GM12878 (cell line): ENCODE measurements around the gene SLC25A26. TPM values are rescaled to one million over a fixed set of nuclear protein-coding genes. Genes with fewer than 3 reads are reported as not detected.

Experiments used
- ATAC-seq: fragments of 200-7000 bp; cut with Tn5 transposase; 3 replicates; pipeline ENCODE4 v1.9.1; 2020; ENCODE audit warnings: mild to moderate bottlenecking, moderate library complexity
- BruUV-seq: library from RNA; stranded (reverse); fragments of 400-500 nt; replicated peaks from 2 replicates; lab custom pipeline; 2021; lab: Mats Ljungman, UMichigan
- CTCF ChIA-PET: fragments of 300-600 bp; sonication (Branson Sonifier 250); formaldehyde crosslinking; extraction: SDS; loops from one replicate; lab custom pipeline; 2021; ENCODE audit warnings: inconsistent platforms; lab: Yijun Ruan, JAX
- POLR2A ChIA-PET: fragments of 350-600 bp; formaldehyde crosslinking; extraction: SDS; loops from one replicate; lab custom pipeline; 2021; ENCODE audit warnings: inconsistent platforms; lab: Charles Lee
- RAD21 ChIA-PET: fragments of 300-600 bp; sonication (Branson Sonifier 250); formaldehyde crosslinking; loops from one replicate; lab custom pipeline; 2023; ENCODE audit warnings: antibody characterized with exemption; ENCODE audit not compliant: unreplicated experiment; lab: Charles Lee
- SMC1A ChIA-PET: fragments of 300-600 bp; sonication (Branson Sonifier 250); formaldehyde crosslinking; loops from one replicate; lab custom pipeline; 2023; ENCODE audit not compliant: unreplicated experiment, uncharacterized antibody; lab: Charles Lee
- DNase-seq: peaks from one replicate; pipeline ENCODE4 v3.0.0-alpha.2; 2011; ENCODE audit warnings: low read depth, low spot score
- FAIRE-seq: peaks from 3 replicates; lab custom pipeline; 2011; peaks lifted over from hg19 to GRCh38; lab: Jason Lieb, UNC
- H2AFZ ChIP-seq: 2 replicates; pipeline ENCODE4 v1.6.0; 2011; ENCODE audit warnings: low read depth, low read length, control low read depth; ENCODE audit not compliant: control insufficient read depth
- H3K27ac ChIP-seq: 2 replicates; pipeline ENCODE4 v1.5.1; 2011; ENCODE audit warnings: control low read depth; ENCODE audit not compliant: control insufficient read depth, insufficient read depth
- H3K27me3 ChIP-seq, 2 experiments: replicated peaks in 1 of 2; 2 replicates each; pipeline versions ENCODE4 v1.6.0 to v1.6.1; 2011; ENCODE audit warnings: low read length in 1 of 2; ENCODE audit not compliant: control insufficient read depth in 2 of 2, insufficient read depth in 2 of 2
- H3K36me3 ChIP-seq, 2 experiments: 2 replicates each; pipeline ENCODE4 v1.5.1; 2011; ENCODE audit warnings: low read length in 1 of 2; ENCODE audit not compliant: control insufficient read depth in 2 of 2, insufficient read depth in 2 of 2
- H3K4me1 ChIP-seq: 2 replicates; pipeline ENCODE4 v1.6.1; 2011; ENCODE audit warnings: mild to moderate bottlenecking, low read length, moderate library complexity, mixed read lengths; ENCODE audit not compliant: control insufficient read depth, insufficient read depth
- H3K4me2 ChIP-seq: 2 replicates; pipeline ENCODE4 v1.6.0; 2011; ENCODE audit warnings: control low read depth; ENCODE audit not compliant: control insufficient read depth, insufficient read depth
- H3K4me3 ChIP-seq: fragments of 200-600 bp; sonication (generic); 2 replicates; pipeline ENCODE4 v1.5.1; 2016
- H3K79me2 ChIP-seq: 2 replicates; pipeline ENCODE4 v1.6.0; 2011; ENCODE audit warnings: low read length; ENCODE audit not compliant: control insufficient read depth, insufficient read depth
- H3K9ac ChIP-seq: 2 replicates; pipeline ENCODE4 v1.8.0; 2011; ENCODE audit warnings: low read length, control low read depth, mixed read lengths; ENCODE audit not compliant: control insufficient read depth, insufficient read depth
- H3K9me3 ChIP-seq: replicated peaks from 3 replicates; pipeline ENCODE4 v1.5.1; 2011; ENCODE audit warnings: mild to moderate bottlenecking, low read length; ENCODE audit not compliant: control insufficient read depth, insufficient read depth
- H4K20me1 ChIP-seq: 2 replicates; pipeline ENCODE4 v1.6.0; 2011; ENCODE audit not compliant: control insufficient read depth, insufficient read depth
- EED ChIP-seq: sonication (generic); IDR thresholded peaks from 2 replicates; pipeline ENCODE4 v1.6.1; 2016; ENCODE audit warnings: antibody characterized with exemption, low read depth
- JUNB ChIP-seq: IDR thresholded peaks from 2 replicates; pipeline ENCODE4 v1.6.1; 2016; ENCODE audit warnings: antibody characterized with exemption, mild to moderate bottlenecking
- KDM1A ChIP-seq: fragments of 200-600 bp; sonication (generic); IDR thresholded peaks from 2 replicates; pipeline ENCODE4 v1.6.1; 2016; ENCODE audit warnings: borderline replicate concordance
- MAX ChIP-seq: IDR thresholded peaks from 2 replicates; pipeline ENCODE4 v1.6.1; 2012; ENCODE audit warnings: low read depth, low read length, improper control_type of control experiment
- NRF1 ChIP-seq: conservative IDR thresholded peaks from 2 replicates; pipeline ENCODE4 v1.6.1; 2011; ENCODE audit warnings: mild to moderate bottlenecking, low read depth, low read length, improper control_type of control experiment
- POLR2A ChIP-seq: IDR thresholded peaks from 2 replicates; pipeline ENCODE4 v1.6.1; 2011; ENCODE audit warnings: low read depth, mild to moderate bottlenecking, low read length
- RAD51 ChIP-seq: fragments of 450-650 bp; IDR thresholded peaks from 2 replicates; pipeline ENCODE4 v1.6.1; 2016; ENCODE audit warnings: moderate library complexity, mild to moderate bottlenecking, inconsistent platforms
- RB1 ChIP-seq: fragments of 450-650 bp; formaldehyde crosslinking; IDR thresholded peaks from 2 replicates; pipeline ENCODE4 v1.6.1; 2017; ENCODE audit warnings: mild to moderate bottlenecking, borderline replicate concordance
- RELB ChIP-seq: fragments of 450-650 bp; IDR thresholded peaks from 2 replicates; pipeline ENCODE4 v1.6.1; 2017; ENCODE audit warnings: low read depth, mild to moderate bottlenecking, moderate library complexity
- RUNX3 ChIP-seq: IDR thresholded peaks from 2 replicates; pipeline ENCODE4 v1.6.1; 2012; ENCODE audit warnings: low read length, inconsistent platforms
- SIX5 ChIP-seq: IDR thresholded peaks from 2 replicates; pipeline ENCODE4 v1.6.1; 2011; ENCODE audit warnings: mild to moderate bottlenecking, low read depth, low read length, moderate library complexity; ENCODE audit not compliant: severe bottlenecking
- SPI1 ChIP-seq: IDR thresholded peaks from 2 replicates; pipeline ENCODE4 v1.6.1; 2011; ENCODE audit warnings: low read depth, mild to moderate bottlenecking, low read length, moderate library complexity, borderline replicate concordance; ENCODE audit not compliant: insufficient read depth
- ZNF217 ChIP-seq: fragments of 450-650 bp; IDR thresholded peaks from 2 replicates; pipeline ENCODE4 v1.6.1; 2017; ENCODE audit warnings: antibody characterized with exemption, mild to moderate bottlenecking
- WGBS: methylation state at CpG from one replicate; pipeline ENCODE4 v1.1.6; 2016; ENCODE audit warnings: low lambda C conversion rate; ENCODE audit not compliant: insufficient replicate concordance, insufficient coverage; ENCODE audit errors: missing lambda C conversion rate; 5-methylcytosine and 5-hydroxymethylcytosine counted together
- in situ Hi-C: fragments of 300-500 bp; cut with MboI; formaldehyde crosslinking; loops from 9 replicates; pipeline ENCODE4 v1.14.3; 2018; ENCODE audit warnings: mixed read lengths
- intact Hi-C: fragments of 100-400 bp; cut with micrococcal nuclease; formaldehyde crosslinking; loops from one replicate; pipeline ENCODE4 v1.14.2; 2022; ENCODE audit not compliant: unreplicated experiment
- polyA plus RNA-seq, 11 experiments: library from polyadenylated mRNA; depleted of rRNA in 4 of 11; unstranded in 6 of 11; stranded (reverse) in 5 of 11; fragments of >200 nt; fragmentation: Nextera tagmentation in 4 of 11; fragmentation: Illumina TruSeq in 1 of 11; extraction: Ambion mirVana in 4 of 11; extraction: Trizol in 1 of 11; gene quantifications; 1 replicate in 1 of 11; 2 replicates in 10 of 11; pipeline versions ENCODE4 v1.2.1 to v1.2.3, GENCODE V29; 2011 to 2016; ENCODE audit warnings: inconsistent platforms in 2 of 11, missing spikeins in 2 of 11, low read depth in 1 of 11
- total RNA-seq, 4 experiments: library from RNA; depleted of rRNA in 3 of 4; stranded (reverse); fragments of >200 nt in 3 of 4; fragmentation: Illumina TruSeq in 1 of 4; extraction: Trizol in 1 of 4; gene quantifications; 2 replicates each; pipeline versions ENCODE4 v1.2.1 to v1.2.3, GENCODE V29; 2013 to 2021

Gene SLC25A26
- total and polyA plus RNA-seq, 10 of the 15 experiments (the other 5 are each of a cell fraction or from before 2014, with no cell fraction given) = 14.6 to 49.7 (median 24.9) TPM

DNA sequence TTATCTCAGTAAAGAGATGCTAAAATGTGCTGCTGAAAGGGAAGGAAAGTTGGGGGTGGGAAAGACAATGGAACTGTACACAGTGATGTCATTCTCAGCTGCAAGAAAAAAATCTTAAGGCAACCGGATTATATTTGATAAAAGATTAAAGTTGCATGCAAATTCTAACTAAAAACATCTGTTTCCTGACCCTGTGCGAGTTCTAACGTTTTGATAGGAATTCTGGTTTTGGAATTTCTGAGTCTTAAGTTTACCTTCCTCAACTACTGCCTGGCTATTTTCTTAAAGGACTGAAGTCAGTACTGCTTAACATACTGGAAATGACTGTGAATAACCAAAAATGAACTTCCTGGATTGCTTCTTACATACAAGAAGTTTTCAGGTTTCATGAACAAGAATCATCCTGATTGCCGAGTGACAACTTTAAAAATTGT is 115.5 kb downstream of the SLC25A26 start:
- CTCF ChIA-PET = no interaction called here
- Histone ChIP-seq H3K9ac (no peak overlapping the region), H2AFZ (no peak overlapping the region), H3K4me3 (no peak overlapping the region), H3K27me3 (no peaks in the 10 kb centered on the region), H3K4me2 (no peak overlapping the region), H3K9me3 (no peaks in the 10 kb centered on the region), H3K27ac (no peak overlapping the region), H3K36me3 (no peaks in the 10 kb centered on the region), H4K20me1 (no peaks in the 10 kb centered on the region; the same call in 1 of the 2 replicates), H3K79me2 (no peaks in the 10 kb centered on the region), H3K4me1 (no peaks in the 10 kb centered on the region)
- intact Hi-C loops (no loop called here), in situ Hi-C loops (no loop called here)
- SMC1A ChIA-PET = interaction anchor here (1.5 kb wide), 1 partner anchor 24 kb away, joined by 3 read pairs; no protein-coding TSS in a partner anchor
- peak; percentile 76 for FAIRE-seq
- RAD21 ChIA-PET = no interaction called here
- TF ChIP-seq NRF1 (no peak), ZNF217 (no peak)
- BruUV-seq = no TSS peak
- WGBS = 52% methylated on average over 4 of the region's 4 CpGs
- POLR2A ChIA-PET = no interaction called here
- no peak for DNase-seq
- ATAC-seq = no peak

GRCh38 chr3:66338927-66339326 is 118.1 kb downstream of the SLC25A26 start:
- H3K79me2 ChIP-seq = no peaks in the 10 kb centered on the region
- ChIA-PET CTCF (interaction anchor here (1.0 kb wide), 1 partner anchor 9 kb away, joined by 3 read pairs; no protein-coding TSS in a partner anchor), SMC1A (interaction anchor here (1.6 kb wide), 1 partner anchor 19 kb away, joined by 4 read pairs; no protein-coding TSS in a partner anchor), RAD21 (no interaction called here), POLR2A (no interaction called here)
- in situ Hi-C loops = no loop called here
- no peaks in the 10 kb centered on the region; the same call in 1 of the 2 replicates for H4K20me1 ChIP-seq
- H3K4me3 ChIP-seq = no peak overlapping the region
- no peak overlapping the region for H3K4me2 ChIP-seq
- DNase-seq = no peak
- H3K4me1 ChIP-seq = no peaks in the 10 kb centered on the region
- intact Hi-C loops = no loop called here
- H3K27me3 ChIP-seq = no peaks in the 10 kb centered on the region
- H3K36me3 ChIP-seq = no peaks in the 10 kb centered on the region
- H3K9me3 ChIP-seq = no peaks in the 10 kb centered on the region
- TF ChIP-seq RAD51 (no peak), RELB (no peak), RUNX3 (no peak), SPI1 (no peak), SIX5 (no peak), EED (no peak), KDM1A (no peak), POLR2A (no peak), RB1 (no peak), MAX (no peak), JUNB (no peak)
- WGBS = 100% methylated on average over 3 of the region's 3 CpGs
- BruUV-seq = no TSS peak
- no peak overlapping the region for H3K27ac ChIP-seq
- no peak overlapping the region for H3K9ac ChIP-seq
- no peak overlapping the region for H2AFZ ChIP-seq
- no peak for FAIRE-seq
- ATAC-seq = no peak
